HG03342 (cell line): ENCODE measurements around the gene WDR1.

ENCODE experiments used
- ATAC-seq: cut with Tn5 transposase; IDR thresholded peaks from one replicate; pipeline ENCODE4 v1.9.1; 2021; ENCODE audit warnings: mild to moderate bottlenecking, moderate library complexity; ENCODE audit not compliant: unreplicated experiment

Gene WDR1

DNA sequence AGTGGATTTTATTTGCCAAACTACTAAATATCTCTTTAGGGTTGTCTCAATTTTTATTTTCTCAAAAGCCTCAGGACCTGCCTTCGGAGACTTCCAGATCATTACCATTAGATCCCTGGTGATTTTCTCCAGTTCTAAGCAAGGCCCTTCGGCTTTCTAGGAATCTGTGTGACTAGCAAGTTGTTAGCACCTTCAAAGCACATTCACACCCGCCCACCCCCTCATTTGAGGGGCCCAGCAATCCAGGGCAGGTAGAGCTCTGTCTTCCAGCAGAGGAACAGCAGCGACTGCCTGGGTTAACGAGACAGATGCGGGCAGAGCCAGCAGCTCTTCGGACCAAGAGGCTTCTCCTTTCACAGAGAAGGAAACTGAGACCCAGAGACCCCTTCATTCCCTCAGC lies 2.0 kb downstream of the WDR1 start:
- ATAC-seq = no peak

- no peak for ATAC-seq
Observed at GRCh38 chr4:10114147-10114546, 2.5 kb downstream of the WDR1 start.

DNA sequence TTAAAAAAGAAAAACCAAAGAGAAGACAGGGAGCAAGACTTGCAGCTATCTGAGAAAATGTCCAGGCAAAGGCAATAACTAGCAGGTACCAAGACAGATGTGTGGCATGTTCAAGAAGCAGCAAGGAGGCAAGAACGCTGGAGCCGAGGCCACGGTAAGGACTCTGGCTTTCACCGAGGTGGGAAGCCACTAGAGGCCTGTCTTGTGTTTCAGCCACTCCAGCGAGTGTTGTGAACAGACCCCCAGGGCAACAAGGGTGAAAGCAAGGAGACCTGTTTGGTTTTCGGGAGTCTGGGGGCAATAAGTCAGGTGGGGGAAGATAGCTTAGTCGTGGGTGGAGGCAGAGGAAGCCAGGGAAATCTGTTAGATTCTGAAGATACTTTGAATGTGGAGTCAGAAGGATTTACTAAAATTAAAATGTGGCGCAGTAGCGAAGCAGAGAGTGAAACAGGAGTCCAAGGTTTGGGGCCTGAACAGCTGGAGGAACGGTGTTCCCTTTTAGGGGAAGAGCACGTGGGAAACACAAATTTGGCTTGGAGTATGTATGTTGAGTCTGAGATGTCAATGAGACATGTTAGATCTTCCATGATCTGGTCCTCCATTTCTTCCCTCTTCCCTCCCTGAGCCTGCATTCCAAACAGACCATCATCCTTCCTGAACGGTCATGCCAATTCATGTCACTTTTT lies 3.1 kb downstream of the WDR1 start:
- no peak for ATAC-seq

DNA sequence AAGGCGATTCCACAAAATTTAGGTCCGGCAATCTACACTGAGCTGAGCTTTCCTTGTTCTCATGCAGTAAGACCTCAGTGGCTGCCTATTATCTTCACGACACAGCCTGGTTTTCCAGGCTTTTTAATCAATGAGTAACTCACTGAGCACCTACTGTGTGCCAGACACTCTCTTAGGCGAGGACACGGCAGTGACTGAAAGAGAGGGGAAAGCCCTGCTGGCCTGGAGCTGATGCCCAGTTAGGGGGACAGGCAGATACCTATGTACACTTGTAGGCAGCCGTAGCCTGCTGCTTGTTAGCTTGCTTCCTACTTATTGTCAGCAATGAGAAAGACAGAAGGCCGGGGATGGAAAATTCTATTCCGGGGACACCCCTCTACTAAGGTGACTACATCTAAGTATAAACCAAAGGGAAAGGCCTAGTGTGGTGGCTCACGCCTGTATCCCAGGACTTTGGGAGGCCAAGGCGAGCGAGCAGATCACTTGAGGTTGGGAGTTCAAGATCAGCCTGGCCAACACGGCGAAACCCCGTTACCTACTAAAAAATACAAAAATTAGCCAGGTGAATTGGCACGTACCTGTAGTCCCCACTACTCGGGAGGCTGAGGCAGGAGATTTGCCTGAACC lies 3.8 kb downstream of the WDR1 start:
- no peak for ATAC-seq

DNA sequence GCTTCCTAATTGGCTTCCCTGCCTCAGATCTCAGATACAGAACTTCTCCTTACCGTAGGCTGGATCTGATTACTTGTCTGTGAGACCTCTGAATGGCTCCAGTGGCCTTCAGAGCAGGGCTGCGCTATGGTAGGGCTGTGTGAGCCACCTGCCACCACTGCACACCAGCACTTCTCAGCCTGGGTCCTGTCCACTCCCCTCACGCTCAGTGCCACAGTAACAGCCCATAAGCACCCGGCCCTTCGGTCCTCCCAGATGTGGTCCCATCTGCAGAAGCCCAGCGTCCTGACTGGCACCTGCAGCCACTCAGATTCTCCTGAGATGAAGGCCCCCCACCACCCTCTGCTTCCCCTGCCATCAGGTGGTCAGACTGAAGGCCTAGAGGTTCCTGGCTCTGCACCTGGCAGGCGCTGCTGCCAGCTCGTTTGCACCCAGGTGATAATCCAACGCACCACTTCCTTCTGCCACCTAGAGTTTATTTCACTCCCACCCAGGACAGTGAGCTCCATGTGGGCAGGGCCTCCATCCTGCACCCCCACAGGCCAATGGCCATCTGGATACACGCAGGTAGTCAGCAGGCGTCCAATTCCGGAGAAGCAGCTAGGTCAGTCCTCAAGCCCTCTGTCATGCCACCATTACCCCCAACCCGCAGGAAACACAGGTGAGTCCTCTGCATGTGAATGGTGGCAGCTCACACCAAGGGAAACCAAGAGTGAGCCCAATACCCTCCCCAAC lies 5.4 kb downstream of the WDR1 start:
- ATAC-seq = no peak

- no peak for ATAC-seq
Observed at GRCh38 chr4:10109995-10110670, 6.5 kb downstream of the WDR1 start.

- ATAC-seq = no peak
Observed at GRCh38 chr4:10108818-10109783, 7.5 kb downstream of the WDR1 start.

- no peak for ATAC-seq
Observed at GRCh38 chr4:10108391-10108790, 8.2 kb downstream of the WDR1 start.

DNA sequence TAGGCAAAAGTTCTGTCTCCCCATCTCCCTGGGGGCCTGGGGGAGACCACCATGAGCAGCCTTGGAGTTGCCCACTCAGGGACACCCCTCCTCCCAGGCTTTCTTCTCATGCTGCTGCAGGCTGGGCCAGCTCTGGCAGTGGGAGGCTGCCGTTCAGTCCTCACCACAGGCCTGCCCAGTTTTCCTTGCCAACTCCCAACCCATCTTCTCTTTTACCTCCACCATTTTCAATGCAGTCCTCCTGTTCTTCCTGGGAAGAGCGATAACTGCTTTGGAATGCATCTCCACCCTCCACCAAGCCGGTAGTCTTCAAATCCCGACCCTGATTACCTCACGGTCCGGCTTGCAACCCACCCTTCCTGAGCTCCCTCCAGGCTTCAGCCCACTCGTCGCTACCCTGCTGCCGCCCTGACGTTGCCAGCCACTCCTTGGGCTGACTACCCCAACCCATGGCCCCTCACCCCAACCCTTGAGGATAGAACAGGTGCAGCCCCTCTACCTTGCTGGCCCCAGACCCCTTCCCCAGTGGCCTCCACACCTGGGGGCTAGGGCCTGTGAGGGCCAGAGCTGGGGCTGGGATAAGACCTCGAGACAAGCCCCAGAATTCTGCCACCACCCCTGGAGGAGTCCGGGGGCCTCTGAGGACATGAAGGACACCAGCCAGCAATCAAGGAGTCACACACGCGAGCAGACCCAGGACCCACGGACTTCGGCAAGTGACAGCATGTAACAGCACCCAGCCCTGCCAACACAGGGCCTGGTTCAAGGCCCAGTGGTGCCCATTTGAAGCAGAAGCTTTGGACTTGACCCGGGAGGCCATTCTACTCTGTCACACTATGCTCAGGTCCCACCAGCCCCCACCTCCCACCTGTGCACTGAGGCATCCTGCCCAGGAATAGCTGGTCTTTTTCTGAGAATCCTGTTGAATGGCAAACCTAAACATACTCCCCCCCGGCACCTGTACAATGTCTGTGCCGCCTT lies 9.2 kb downstream of the WDR1 start:
- ATAC-seq = no peak

DNA sequence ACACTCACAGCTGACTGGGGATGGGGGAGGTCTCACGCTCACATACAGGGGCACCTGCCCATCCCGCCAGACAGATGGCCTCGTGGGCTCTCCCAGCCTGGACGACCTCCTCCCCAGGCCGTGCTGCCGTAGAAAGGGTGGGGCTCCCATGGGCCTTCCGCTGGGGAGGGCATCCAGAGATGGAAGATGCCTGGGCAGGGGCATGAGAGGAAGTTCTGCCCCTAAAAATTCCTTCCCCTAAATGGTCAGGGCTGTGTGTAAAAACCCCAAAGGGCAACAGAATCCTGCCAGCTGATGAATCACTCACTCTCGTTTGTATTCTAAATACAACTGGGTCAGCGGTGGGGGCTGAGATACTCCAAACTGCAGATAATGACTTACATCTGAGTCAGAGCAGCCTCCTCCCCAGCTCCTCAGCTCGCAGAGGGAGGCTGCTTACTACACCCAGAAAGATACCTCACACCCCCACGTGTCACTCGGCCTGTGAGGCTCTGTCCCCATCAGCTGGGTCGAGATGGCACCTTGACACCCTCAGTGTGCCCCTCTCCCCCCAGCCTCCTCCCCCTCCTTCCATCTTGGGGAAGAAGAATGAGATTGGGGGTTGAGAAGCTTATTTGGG lies 10.1 kb downstream of the WDR1 start:
- no peak for ATAC-seq

- ATAC-seq = no peak
Observed at GRCh38 chr4:10105920-10106319, 10.7 kb downstream of the WDR1 start.

DNA sequence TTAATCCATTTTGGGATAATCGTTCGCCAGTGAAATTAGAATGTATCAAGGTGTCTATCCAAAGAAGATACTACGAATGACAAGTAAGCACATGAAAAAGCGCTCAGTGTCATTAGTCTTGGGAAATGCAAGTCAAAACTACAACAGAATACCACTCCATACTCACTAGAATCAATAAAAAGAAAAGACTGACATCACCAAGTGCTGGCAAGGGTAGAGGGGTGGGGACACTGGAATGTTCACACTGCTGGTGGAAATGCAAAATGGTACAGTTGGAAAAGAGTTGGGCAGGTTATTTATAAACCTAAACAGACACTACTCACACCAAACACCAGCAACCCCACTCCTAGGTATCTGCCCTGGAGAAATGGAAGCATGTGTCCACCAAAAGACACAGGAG lies 11.2 kb downstream of the WDR1 start:
- ATAC-seq = no peak

GRCh38 chr4:10104991-10105276 lies 11.7 kb downstream of the WDR1 start:
- no peak for ATAC-seq

DNA sequence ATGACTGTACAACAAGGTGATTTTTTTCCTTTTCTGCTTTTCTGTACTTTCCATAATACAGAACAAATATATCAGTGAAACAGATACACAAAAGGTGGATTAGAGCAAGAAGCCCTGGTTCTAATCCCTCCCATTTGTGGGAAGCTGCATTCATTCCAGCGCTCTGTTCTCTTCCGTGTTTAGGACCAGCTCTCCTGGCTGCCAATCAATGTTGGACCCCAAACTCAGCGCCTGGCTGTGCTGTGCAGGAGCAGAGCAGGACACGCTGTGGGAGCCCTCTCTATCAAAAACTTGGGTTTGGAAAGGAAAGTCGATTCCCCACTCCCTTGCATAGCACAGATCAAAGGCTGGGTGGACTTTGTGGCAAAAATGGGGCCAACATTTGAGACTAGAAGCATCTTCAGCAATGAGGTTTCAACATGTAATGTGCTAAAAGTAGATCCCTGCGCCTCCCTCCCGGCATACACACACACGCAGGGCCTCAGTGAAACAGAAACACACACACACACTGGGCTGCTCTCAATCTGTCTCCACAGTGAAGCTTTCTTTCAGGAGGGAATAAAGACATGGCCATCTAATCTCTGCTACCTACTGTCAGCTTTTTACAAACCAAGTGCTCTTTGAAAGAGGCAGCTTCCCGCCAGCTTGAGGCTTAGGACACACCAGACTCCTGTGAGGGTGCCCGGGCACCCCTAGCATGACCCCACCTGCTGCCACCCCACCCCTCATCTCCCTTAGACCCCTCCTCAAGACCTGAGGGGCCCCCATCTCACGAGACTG lies 12.2 kb downstream of the WDR1 start:
- ATAC-seq = no peak

DNA sequence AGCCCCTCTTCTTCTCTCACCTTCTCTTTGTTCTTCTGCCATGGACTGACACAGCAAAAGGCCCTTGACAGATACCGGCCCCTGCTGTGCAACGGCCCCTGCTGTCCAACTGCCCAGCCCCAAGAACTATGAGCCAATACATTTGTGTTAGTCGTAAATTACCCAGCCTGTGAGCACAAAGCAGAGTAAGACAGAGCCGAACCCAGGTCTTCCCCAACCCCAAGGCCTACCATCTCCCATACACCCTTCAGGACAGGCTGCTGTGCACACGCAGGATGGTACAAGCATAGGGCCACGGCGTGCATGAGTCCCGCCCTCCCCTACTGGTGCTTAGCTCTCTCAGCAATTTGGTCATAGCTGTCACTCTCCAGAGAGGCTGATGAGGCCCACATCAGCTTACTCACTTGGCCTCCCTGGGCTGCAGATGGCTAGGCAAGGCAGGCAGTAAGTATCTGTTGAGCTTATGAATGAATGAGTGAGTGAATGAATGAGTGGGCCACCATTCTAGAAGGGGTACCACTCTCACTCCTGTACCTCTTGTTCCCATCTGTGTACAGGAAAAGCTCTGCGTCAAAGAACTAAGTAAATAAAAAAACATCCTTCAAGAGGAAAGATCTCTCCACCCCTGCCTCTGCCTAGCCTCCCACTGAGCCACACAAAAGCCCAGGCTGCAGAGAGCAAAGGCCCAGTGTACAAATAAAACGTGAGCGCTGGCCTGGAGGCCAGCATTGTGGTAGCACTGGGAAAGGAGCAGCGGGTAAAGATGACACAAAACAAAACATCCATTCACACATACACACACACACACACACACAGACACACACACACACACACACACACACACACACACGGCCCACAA lies 13.9 kb downstream of the WDR1 start:
- no peak for ATAC-seq

GRCh38 chr4:10101671-10102473 lies 14.7 kb downstream of the WDR1 start:
- ATAC-seq = no peak
